Measurements from ENCODE around the gene BOK.

Gene BOK

GRCh38 chr2:241532733-241533601 lies 25.6 kb upstream of the BOK start:
- no peaks in the 10 kb centered on the region for H3K9me3 Mint-ChIP-seq
- no peak overlapping the region for H3K4me3 Mint-ChIP-seq
- no peaks in the 10 kb centered on the region for H3K4me1 Mint-ChIP-seq
- no peak overlapping the region for H3K27ac Mint-ChIP-seq
- CTCF ChIA-PET, result interaction anchor here (0.8 kb wide), 1 partner anchor 455 kb away, joined by 3 read pairs; no protein-coding TSS in a partner anchor
- peaks cover 35% of the 10 kb centered on the region for H3K27me3 Mint-ChIP-seq
- DNase-seq, result no peak
- H3K36me3 Mint-ChIP-seq, result no peaks in the 10 kb centered on the region

DNA sequence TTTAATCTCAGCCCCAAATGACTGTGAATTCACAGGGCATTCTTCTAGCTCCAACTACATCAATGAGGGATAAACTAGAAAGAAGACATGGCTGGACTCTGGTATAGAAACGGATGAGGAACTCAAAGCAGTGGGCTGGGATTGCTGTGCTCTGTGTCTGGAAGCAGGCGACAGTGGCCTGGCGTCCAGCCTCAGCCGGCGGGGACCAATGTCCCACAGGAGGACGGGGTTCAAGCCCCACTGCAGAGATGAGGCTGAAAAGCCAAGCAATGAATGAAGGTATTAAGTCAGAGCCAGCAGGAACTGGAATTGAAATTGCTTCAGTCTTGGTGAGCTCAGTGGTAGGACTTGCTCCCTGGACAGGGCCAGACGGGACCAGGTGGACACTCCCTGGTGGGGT lies 24.3 kb upstream of the BOK start:
- H3K4me1 Mint-ChIP-seq, result no peaks in the 10 kb centered on the region
- H3K27me3 Mint-ChIP-seq, result peaks cover 45% of the 10 kb centered on the region
- CTCF ChIA-PET, result no interaction called here
- no peak for DNase-seq
- H3K27ac Mint-ChIP-seq, result no peak overlapping the region
- no peaks in the 10 kb centered on the region for H3K36me3 Mint-ChIP-seq
- no peak overlapping the region for H3K4me3 Mint-ChIP-seq
- H3K9me3 Mint-ChIP-seq, result no peaks in the 10 kb centered on the region

- Mint-ChIP-seq H3K9me3 (no peaks in the 10 kb centered on the region), H3K36me3 (no peaks in the 10 kb centered on the region), H3K27ac (no peak overlapping the region), H3K4me3 (no peak overlapping the region), H3K4me1 (no peaks in the 10 kb centered on the region), H3K27me3 (peaks cover 51% of the 10 kb centered on the region)
- CTCF ChIA-PET, result no interaction called here
- DNase-seq, result no peak
These were observed 23.7 kb upstream of the BOK start for GRCh38 chr2:241534701-241535375.

DNA sequence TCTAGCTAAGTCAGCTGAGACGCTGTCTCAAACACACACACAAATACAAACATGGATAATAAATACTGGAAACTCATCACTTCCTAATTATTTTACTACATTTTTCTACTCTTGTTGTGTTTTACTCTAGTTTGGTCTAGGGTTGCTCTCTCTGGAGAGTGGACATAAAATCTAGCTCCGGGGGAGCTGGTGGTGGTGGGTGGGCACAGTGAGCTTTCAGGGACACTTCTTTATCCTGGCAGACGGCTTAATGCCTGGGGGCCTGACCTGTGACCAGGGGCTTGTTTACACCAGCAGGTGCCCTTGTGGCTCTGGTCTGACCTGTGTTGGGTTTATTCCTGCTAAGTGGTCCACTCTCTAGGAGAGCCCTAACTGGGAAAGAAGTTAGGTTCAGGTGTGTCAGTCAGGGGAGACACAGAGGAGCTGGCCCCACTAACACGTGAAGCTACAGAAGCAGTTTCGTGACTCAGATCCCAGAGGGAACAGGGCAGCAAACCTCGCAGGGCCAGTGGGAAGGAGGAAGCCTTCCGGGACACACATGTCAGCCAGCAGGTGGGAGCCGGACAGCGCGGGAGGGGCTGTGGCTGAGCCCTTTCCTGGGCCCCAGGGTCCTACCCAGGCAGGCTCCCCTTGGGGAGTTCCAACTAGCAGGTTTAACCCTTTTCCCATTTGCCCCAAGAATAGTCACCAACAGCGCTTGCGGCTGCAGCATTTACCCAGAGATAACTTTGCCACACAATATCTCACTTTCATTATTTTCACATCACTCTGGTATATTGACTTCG lies 22.5 kb upstream of the BOK start:
- Mint-ChIP-seq H3K4me3 (no peak overlapping the region), H3K27ac (no peak overlapping the region), H3K36me3 (no peaks in the 10 kb centered on the region), H3K9me3 (no peaks in the 10 kb centered on the region), H3K4me1 (peaks cover 3% of the 10 kb centered on the region), H3K27me3 (peaks cover 55% of the 10 kb centered on the region)
- CTCF ChIA-PET, result no interaction called here
- DNase-seq, result no peak

DNA sequence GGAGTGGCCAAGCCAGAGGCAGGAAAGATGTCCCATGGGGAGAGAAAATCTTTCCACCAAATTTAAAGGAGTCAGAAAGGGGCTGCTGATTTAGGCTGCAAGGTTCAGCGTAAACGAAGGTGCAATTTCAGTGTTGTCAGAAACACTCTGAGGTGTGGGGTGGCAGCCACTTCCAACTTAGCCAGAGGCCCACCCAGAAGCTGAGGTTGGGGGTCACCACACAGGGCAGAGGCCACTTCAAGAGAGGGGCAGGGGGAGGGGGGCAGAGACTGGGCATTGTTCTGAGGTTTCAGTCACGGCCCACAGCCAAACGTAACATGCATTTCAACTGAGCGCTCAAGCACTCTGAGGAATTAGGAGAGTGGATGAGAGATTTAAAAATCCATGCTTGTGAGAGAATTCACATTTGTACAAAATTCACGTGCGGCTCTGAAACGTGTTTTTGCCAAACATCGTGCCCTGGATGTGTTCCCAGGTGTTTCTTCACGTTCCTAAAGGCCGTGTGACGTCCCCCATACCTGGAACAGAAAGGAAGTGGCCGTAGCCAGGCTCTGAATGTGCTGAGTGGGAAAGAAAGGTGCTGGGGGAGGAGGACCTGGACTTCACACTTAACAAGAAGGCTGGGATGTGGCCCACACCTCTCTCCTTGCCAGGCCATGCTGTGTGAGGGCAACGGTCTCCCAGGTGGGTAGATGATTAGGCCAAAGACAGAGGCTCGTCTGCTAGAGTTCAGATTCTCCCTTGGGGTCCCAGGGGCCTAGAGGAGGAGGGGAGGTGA lies 19.5 kb upstream of the BOK start:
- peaks cover 67% of the 10 kb centered on the region for H3K27me3 Mint-ChIP-seq
- CTCF ChIA-PET, result no interaction called here
- no peak overlapping the region for H3K4me3 Mint-ChIP-seq
- DNase-seq, result no peak
- no peaks in the 10 kb centered on the region for H3K9me3 Mint-ChIP-seq
- H3K27ac Mint-ChIP-seq, result peak overlapping the region; percentile 11
- H3K4me1 Mint-ChIP-seq, result peaks cover 3% of the 10 kb centered on the region
- H3K36me3 Mint-ChIP-seq, result no peaks in the 10 kb centered on the region

- Mint-ChIP-seq H3K9me3 (no peaks in the 10 kb centered on the region), H3K36me3 (no peaks in the 10 kb centered on the region), H3K4me3 (no peak overlapping the region), H3K27me3 (peaks cover 62% of the 10 kb centered on the region), H3K4me1 (peaks cover 3% of the 10 kb centered on the region), H3K27ac (peak overlapping the region; percentile 11)
- CTCF ChIA-PET, result interaction anchor here (0.5 kb wide), 1 partner anchor 327 kb away, joined by 4 read pairs; no protein-coding TSS in a partner anchor
- DNase-seq, result no peak
These were observed 18.8 kb upstream of the BOK start for GRCh38 chr2:241539616-241540374.

- no peaks in the 10 kb centered on the region for H3K36me3 Mint-ChIP-seq
- no peak overlapping the region for H3K27ac Mint-ChIP-seq
- H3K4me1 Mint-ChIP-seq, result peaks cover 3% of the 10 kb centered on the region
- H3K4me3 Mint-ChIP-seq, result no peak overlapping the region
- H3K9me3 Mint-ChIP-seq, result no peaks in the 10 kb centered on the region
- no peak for DNase-seq
- CTCF ChIA-PET, result interaction anchor here (0.5 kb wide), 1 partner anchor 327 kb away, joined by 4 read pairs; no protein-coding TSS in a partner anchor
- peaks cover 56% of the 10 kb centered on the region for H3K27me3 Mint-ChIP-seq
These were observed 18.2 kb upstream of the BOK start for GRCh38 chr2:241540401-241540770.

GRCh38 chr2:241540771-241541561 lies 17.6 kb upstream of the BOK start:
- H3K9me3 Mint-ChIP-seq, result no peaks in the 10 kb centered on the region
- no peak overlapping the region for H3K27ac Mint-ChIP-seq
- H3K4me3 Mint-ChIP-seq, result no peak overlapping the region
- peaks cover 3% of the 10 kb centered on the region for H3K4me1 Mint-ChIP-seq
- H3K36me3 Mint-ChIP-seq, result no peaks in the 10 kb centered on the region
- CTCF ChIA-PET, result no interaction called here
- peaks cover 52% of the 10 kb centered on the region for H3K27me3 Mint-ChIP-seq
- peak; percentile 72 for DNase-seq

DNA sequence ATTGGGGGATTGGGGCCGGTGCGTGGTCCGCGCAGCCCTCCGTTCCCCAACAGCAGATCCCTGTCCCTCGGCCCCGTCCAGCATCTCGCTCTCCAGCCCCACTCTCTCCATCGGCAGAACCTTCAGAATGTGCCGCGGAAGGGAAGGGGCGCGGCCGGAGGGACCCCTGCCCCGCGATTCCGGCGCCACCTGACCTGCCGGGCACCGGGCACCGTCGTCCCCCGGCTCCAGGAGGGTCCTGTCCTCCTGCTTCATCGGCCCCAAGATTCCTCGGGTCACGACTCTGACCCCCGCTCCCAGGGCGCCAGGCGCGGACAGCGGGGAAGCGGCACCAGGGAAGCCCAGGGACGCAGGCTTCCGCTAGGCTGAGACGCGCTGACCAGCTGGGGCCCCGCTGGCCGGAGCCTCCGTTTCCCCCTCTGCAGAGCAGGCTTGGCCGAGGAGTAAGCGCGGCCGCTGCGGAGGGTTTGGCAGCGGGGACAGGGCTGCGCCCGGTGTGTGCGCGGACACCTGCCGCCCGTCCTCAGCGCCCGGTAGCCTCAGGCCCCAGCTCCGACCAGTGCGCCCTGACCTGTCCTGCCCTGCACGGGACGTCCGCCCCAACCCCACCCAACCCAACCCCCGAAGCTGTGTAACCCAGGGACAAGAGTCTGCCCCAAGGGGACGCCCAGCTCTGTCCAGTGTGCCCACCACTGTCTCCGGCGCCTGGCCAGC lies 16.8 kb upstream of the BOK start:
- CTCF ChIA-PET, result no interaction called here
- Mint-ChIP-seq H3K4me3 (no peak overlapping the region), H3K27ac (no peak overlapping the region), H3K36me3 (no peaks in the 10 kb centered on the region), H3K4me1 (peaks cover 3% of the 10 kb centered on the region), H3K9me3 (no peaks in the 10 kb centered on the region), H3K27me3 (peaks cover 49% of the 10 kb centered on the region)
- no peak for DNase-seq

DNA sequence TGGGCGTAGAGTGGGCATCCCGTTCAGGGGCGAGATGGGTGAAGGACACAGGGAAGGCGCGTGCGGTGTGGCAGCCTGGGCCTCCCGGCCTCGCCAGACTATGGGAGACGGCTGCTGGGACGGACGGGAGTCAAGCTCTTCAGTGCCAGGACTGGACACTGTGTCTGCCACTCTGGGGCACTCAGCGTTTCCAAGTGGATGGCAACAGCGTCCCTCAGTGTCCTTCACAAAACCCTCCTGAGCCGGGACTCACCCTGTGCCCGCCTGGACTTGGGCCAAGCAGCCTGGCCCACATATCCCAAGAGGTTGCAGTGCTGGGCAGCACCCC lies 16.3 kb upstream of the BOK start:
- CTCF ChIA-PET, result no interaction called here
- H3K36me3 Mint-ChIP-seq, result no peaks in the 10 kb centered on the region
- H3K27ac Mint-ChIP-seq, result no peak overlapping the region
- no peaks in the 10 kb centered on the region for H3K9me3 Mint-ChIP-seq
- no peak for DNase-seq
- H3K4me3 Mint-ChIP-seq, result no peak overlapping the region
- peaks cover 49% of the 10 kb centered on the region for H3K27me3 Mint-ChIP-seq
- peaks cover 3% of the 10 kb centered on the region for H3K4me1 Mint-ChIP-seq

DNA sequence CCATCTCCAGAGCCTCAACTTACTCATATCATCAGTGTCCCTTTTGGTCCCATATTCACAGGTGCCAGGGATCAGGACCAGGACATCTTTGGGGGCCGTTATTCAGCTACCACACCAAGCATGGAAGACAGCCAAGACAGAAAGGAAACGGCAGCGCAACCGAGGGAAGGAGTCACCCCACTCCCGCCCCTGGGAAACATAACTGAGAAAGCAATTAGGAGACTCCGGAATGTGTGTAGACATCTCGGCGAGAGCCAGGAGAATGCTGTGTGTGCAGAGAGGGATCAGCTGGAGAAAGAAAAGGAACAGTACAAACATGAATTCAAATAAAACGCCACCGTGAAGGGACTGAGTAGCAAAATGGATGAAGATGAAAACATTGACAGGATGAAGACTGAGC lies 13.4 kb upstream of the BOK start:
- Mint-ChIP-seq H3K9me3 (no peaks in the 10 kb centered on the region), H3K4me3 (no peak overlapping the region), H3K27me3 (peaks cover 31% of the 10 kb centered on the region), H3K4me1 (peaks cover 3% of the 10 kb centered on the region), H3K36me3 (no peaks in the 10 kb centered on the region), H3K27ac (no peak overlapping the region)
- DNase-seq, result no peak
- CTCF ChIA-PET, result no interaction called here

DNA sequence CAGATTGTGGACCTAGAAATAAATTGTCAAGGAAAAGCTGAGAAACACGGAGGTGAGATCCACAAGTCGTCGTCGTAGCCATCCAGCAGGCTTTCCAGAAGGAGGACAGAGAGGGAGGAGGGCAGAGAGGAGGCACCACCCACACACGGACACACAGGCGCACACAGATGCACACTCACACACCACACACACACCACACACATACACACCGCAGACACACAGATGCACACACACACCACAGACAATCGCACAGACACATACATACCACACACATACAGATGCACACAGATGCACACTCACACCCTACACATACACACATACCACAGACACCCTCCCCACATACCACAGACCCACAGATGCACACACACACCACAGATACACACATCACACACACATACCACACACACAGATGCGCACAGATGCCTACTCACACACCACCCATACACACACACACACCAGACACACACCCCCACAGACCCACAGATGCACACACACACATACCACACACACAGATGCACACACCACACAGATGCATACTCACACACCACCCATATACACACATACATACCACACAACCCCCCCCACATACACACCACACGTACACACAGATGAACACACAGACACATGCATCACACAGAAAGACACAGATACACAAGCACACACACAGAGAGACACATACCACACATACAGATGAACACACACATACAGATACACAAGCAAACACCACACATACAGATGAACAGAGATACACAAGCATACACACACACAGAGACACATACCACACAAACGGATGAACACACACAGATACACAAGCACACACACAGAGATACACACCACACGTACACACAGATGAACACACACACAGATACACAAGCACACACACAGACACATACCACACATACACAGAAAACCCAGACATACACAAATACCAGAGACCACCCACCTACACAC lies 12.7 kb upstream of the BOK start:
- H3K36me3 Mint-ChIP-seq, result no peaks in the 10 kb centered on the region
- no peak overlapping the region for H3K4me3 Mint-ChIP-seq
- CTCF ChIA-PET, result no interaction called here
- peaks cover 29% of the 10 kb centered on the region for H3K27me3 Mint-ChIP-seq
- no peak for DNase-seq
- no peak overlapping the region for H3K27ac Mint-ChIP-seq
- no peaks in the 10 kb centered on the region for H3K4me1 Mint-ChIP-seq
- no peaks in the 10 kb centered on the region for H3K9me3 Mint-ChIP-seq

Measured in activated naive CD4-positive, alpha-beta T cell treated with anti-CD3 and anti-CD28 coated beads, Interleukin-2, amount 10 ng/mL, durations not matched to agents 7 days and 5 days (primary cell).